T-cell (primary cell): ENCODE measurements around the gene NPTX1. TPM values are rescaled to one million over a fixed set of nuclear protein-coding genes. Genes with fewer than 3 reads are reported as not detected.
A peak's percentile ranks its signal among the peaks of the same experiment; 100 is the strongest.

ENCODE experiments used
- ATAC-seq, 4 experiments: fragments of 200-7000 bp in 3 of 4; fragments of 150-1000 bp in 1 of 4; cut with Tn5 transposase; replicated peaks in 1 of 4; 1 replicate in 3 of 4; 2 replicates in 1 of 4; pipeline ENCODE4 v1.10.0; 2021; ENCODE audit warnings: moderate library complexity in 3 of 4, mild to moderate bottlenecking in 2 of 4, moderate number of reproducible peaks in 1 of 4
- CTCF ChIA-PET, 2 donors: fragments of 300-600 bp; sonication (Branson Sonifier 250); formaldehyde crosslinking; loops; one replicate each; lab custom pipeline; 2022; ENCODE audit warnings: antibody characterized with exemption in 2 of 2; lab: Charles Lee
- POLR2A ChIA-PET, 2 donors: fragments of 300-600 bp; sonication (Branson Sonifier 250); formaldehyde crosslinking; loops; one replicate each; lab custom pipeline; 2022; ENCODE audit warnings: antibody characterized with exemption in 2 of 2; lab: Charles Lee
- DNase-seq, 35 experiments: peaks; one replicate each; pipeline versions ENCODE4 v3.0.0 to v3.0.0-alpha.2; 2013 to 2023
- H3K27ac ChIP-seq: one replicate; pipeline ENCODE4 v1.5.1; 2013; ENCODE audit warnings: low read length
- H3K27me3 ChIP-seq, 2 experiments: replicated peaks in 1 of 2; 1 replicate in 1 of 2; 2 replicates in 1 of 2; pipeline versions ENCODE4 v1.6.1 to v1.7.0; 2013; ENCODE audit warnings: low read length in 1 of 2, mixed read lengths in 1 of 2; ENCODE audit not compliant: control insufficient read depth in 2 of 2, insufficient read depth in 2 of 2; ENCODE audit errors: extremely low read depth in 1 of 2
- H3K36me3 ChIP-seq, 2 donors: 1 replicate in 1 of 2; 2 replicates in 1 of 2; pipeline versions ENCODE4 v1.6.1 to v1.7.0; 2013; ENCODE audit warnings: low read length in 1 of 2; ENCODE audit not compliant: control insufficient read depth in 2 of 2, insufficient read depth in 1 of 2; ENCODE audit errors: extremely low read depth in 1 of 2
- H3K4me1 ChIP-seq, 2 experiments: 1 replicate in 1 of 2; 2 replicates in 1 of 2; pipeline versions ENCODE4 v1.6.1 to v1.7.0; 2013; ENCODE audit warnings: low read length in 2 of 2, mixed read lengths in 1 of 2; ENCODE audit not compliant: insufficient read depth in 2 of 2, control insufficient read depth in 1 of 2; ENCODE audit errors: extremely low read depth in 1 of 2
- H3K4me3 ChIP-seq, 2 donors: 1 replicate in 1 of 2; 2 replicates in 1 of 2; pipeline versions ENCODE4 v1.5.1 to v1.7.0; 2013; ENCODE audit warnings: mild to moderate bottlenecking in 2 of 2, low read length in 1 of 2, moderate library complexity in 1 of 2; ENCODE audit not compliant: control insufficient read depth in 1 of 2; ENCODE audit errors: extremely low read depth in 1 of 2
- H3K9me3 ChIP-seq: 2 replicates; pipeline ENCODE4 v1.7.0; 2013
- H3K27ac Mint-ChIP-seq, 2 donors: one replicate each; pipeline ENCODE4 v1.8.0; 2020 to 2021; ENCODE audit warnings: mild to moderate bottlenecking in 2 of 2, mixed read lengths in 2 of 2
- H3K27me3 Mint-ChIP-seq, 2 donors: one replicate each; pipeline ENCODE4 v1.8.0; 2021 to 2022; ENCODE audit warnings: mixed read lengths in 2 of 2
- H3K36me3 Mint-ChIP-seq: one replicate; pipeline ENCODE4 v1.8.0; 2021; ENCODE audit warnings: mixed read lengths
- H3K4me1 Mint-ChIP-seq, 3 donors: one replicate each; pipeline ENCODE4 v1.8.0; 2020 to 2022; ENCODE audit warnings: mixed read lengths in 3 of 3, mild to moderate bottlenecking in 1 of 3
- H3K4me3 Mint-ChIP-seq, 3 donors: one replicate each; pipeline ENCODE4 v1.8.0; 2020 to 2022; ENCODE audit warnings: mild to moderate bottlenecking in 3 of 3, mixed read lengths in 3 of 3, moderate library complexity in 3 of 3
- H3K9me3 Mint-ChIP-seq, 3 donors: one replicate each; pipeline ENCODE4 v1.8.0; 2020 to 2022; ENCODE audit warnings: mixed read lengths in 3 of 3
- WGBS: methylation state at CpG from one replicate; pipeline ENCODE4 v1.1.5; 2013; ENCODE audit warnings: missing lambda C conversion rate; ENCODE audit not compliant: insufficient coverage; 5-methylcytosine and 5-hydroxymethylcytosine counted together
- total RNA-seq, 35 experiments: library from RNA in 6 of 35; stranded (reverse) in 6 of 35; fragments of 120-200 nt in 1 of 35; gene quantifications; one replicate each; pipeline versions ENCODE4 v1.2.1 to v1.2.4 and lab custom pipeline; 2013 to 2026

NPTX1 gene
- total RNA-seq, 5 donors from 2014 or later (not counting 1 experiment from before 2014, with no cell fraction given), result 0.13 to 0.67 (median 0.33) TPM

DNA sequence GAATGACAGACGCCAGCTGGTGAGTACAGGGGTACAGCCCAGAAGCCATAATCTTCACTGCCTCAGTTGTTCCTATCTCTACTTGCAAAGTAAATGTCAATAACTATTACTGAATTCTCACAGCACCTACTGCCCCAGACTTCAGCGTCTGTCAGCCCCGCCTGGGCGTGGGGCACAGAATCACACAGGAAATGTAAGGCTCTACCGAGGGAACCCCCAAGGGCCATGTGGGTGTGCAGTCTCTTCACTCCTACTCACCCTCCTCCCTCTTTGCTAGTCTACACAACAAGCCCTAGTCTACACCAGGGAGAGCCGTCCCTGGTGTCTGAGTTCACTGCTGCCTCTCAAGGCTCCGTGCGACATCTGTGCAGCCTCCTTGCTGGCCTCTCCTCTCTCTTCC is 4.5 kb downstream of the NPTX1 start:
- 43% methylated on average over 3 of the region's 8 CpGs for WGBS
- Mint-ChIP-seq H3K4me3 (no peak overlapping the region), H3K27me3 (peaks cover 48 to 73% of the 10 kb centered on the region in 2 donors), H3K4me1 (peaks cover 23 to 27% (median 26%) of the 10 kb centered on the region in 3 donors), H3K27ac (no peak overlapping the region), H3K36me3 (no peaks in the 10 kb centered on the region), H3K9me3 (no peaks in the 10 kb centered on the region)
- ChIA-PET POLR2A (no interaction called here), CTCF (no interaction called here)
- Histone ChIP-seq H3K27me3 (peaks cover 0 to 83% of the 10 kb centered on the region in 2 experiments), H3K4me1 (peaks cover 4 to 42% of the 10 kb centered on the region in 2 experiments), H3K27ac (no peak overlapping the region), H3K9me3 (no peaks in the 10 kb centered on the region), H3K4me3 (no peak overlapping the region), H3K36me3 (no peaks in the 10 kb centered on the region)
- ATAC-seq (peak in 1 of 4 experiments; percentile 66), DNase-seq (peak in 20 of 35 experiments; percentile 12 to 66 (median 35))

DNA sequence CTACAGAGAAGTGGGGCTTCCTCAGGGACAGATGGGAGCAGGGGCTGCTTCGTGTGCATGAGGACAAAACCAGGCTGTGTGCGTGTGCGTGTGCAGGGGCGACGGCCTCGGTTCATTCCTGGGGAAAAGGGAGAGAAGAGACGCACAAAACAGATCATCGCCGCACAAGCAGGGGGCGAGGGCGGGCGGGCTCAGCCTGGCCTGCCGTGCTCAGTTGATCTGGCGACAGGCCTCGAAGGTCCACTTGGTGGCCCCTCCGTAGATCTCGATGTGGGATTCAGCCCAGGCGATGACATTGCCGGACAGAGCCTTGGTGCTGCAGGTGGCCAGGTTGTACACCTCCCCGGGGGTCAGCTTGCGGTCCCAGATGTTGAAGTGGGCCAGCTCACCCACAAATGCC is 5.8 kb downstream of the NPTX1 start:
- no peaks in the 10 kb centered on the region for H3K9me3 ChIP-seq
- POLR2A ChIA-PET, result interaction anchor here in 1 of 2 donors (0.6 kb wide), 1 partner anchor 261 kb away, joined by 3 read pairs; no protein-coding TSS in a partner anchor
- peaks cover 23 to 27% (median 25%) of the 10 kb centered on the region in 3 donors for H3K4me1 Mint-ChIP-seq
- H3K27ac ChIP-seq, result no peak overlapping the region
- no peaks in the 10 kb centered on the region for H3K36me3 Mint-ChIP-seq
- ATAC-seq, result no peak
- H3K4me3 ChIP-seq, result no peak overlapping the region
- peaks cover 0 to 91% of the 10 kb centered on the region in 2 experiments for H3K27me3 ChIP-seq
- no peak for DNase-seq
- WGBS, result 90% methylated on average over 16 of the region's 21 CpGs
- no peaks in the 10 kb centered on the region for H3K9me3 Mint-ChIP-seq
- no peak overlapping the region for H3K4me3 Mint-ChIP-seq
- H3K27ac Mint-ChIP-seq, result peak overlapping the region in 1 of 2 donors; percentile 55
- H3K4me1 ChIP-seq, result peaks cover 2 to 35% of the 10 kb centered on the region in 2 experiments
- H3K36me3 ChIP-seq, result no peaks in the 10 kb centered on the region
- CTCF ChIA-PET, result no interaction called here
- H3K27me3 Mint-ChIP-seq, result peaks cover 48 to 84% of the 10 kb centered on the region in 2 donors

DNA sequence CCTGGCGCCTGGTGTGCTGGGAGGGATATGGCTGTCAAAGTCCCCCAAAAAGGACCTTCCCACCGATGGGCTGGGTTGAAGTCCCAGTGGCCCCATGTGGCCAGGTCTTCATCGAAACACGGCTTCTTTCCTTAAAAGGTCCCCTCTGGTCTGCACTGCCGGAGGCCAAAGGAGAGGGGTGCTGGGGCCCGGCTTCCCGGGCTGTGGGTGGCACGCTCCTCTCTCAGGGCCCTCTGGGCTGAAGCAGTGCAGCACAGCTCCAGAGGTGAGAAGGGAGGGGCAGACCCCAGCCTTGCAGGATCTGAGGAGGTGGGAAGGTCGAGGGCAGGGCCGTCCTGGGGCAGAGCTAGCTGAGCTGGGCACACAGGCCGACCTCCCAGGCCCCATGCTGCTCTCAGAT is 6.7 kb downstream of the NPTX1 start:
- Histone ChIP-seq H3K27ac (no peak overlapping the region), H3K36me3 (no peaks in the 10 kb centered on the region), H3K9me3 (no peaks in the 10 kb centered on the region), H3K27me3 (peaks cover 0 to 91% of the 10 kb centered on the region in 2 experiments), H3K4me1 (peaks cover 2 to 26% of the 10 kb centered on the region in 2 experiments), H3K4me3 (no peak overlapping the region)
- Mint-ChIP-seq H3K27ac (no peak overlapping the region), H3K4me1 (peaks cover 14 to 18% (median 16%) of the 10 kb centered on the region in 3 donors), H3K27me3 (peaks cover 51 to 82% of the 10 kb centered on the region in 2 donors), H3K36me3 (no peaks in the 10 kb centered on the region), H3K9me3 (no peaks in the 10 kb centered on the region), H3K4me3 (no peak overlapping the region)
- ATAC-seq, result no peak
- 80% methylated on average over 11 of the region's 11 CpGs for WGBS
- no peak for DNase-seq
- ChIA-PET POLR2A (no interaction called here), CTCF (no interaction called here)

DNA sequence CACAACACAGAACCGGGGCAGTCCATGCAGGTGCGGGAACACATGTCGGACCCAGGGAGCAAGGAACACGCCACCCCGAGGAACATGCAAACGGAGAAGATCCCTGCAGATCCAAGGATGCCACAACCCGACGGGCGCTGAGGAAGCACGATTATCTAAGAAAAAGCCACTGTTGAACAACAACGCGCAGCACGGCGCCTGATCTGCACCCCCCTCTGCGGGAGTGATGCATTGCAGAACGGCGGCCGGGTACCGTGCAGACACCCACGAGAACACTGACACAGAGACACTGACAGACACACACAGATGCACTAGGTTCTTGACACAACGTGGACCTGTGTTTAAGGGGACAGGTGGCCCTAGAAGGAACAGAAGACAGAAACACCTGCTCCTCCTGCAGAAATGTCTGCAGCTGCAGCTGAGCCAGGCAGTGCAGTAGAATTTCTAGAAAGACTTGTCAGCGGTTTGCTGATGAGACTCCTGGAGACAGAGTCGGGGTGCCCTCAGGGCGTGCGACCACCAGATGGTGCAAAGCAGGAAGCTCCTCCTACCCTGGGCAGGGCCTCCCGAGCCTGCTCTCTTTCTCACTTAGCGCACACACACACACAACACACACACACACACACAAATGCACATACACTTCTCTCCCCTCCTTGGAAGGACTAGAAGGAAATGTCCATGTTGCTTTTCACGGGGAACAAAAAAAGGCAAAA is 7.5 kb downstream of the NPTX1 start:
- H3K4me1 Mint-ChIP-seq, result peaks cover 9 to 13% (median 10%) of the 10 kb centered on the region in 3 donors
- CTCF ChIA-PET, result no interaction called here
- H3K27me3 Mint-ChIP-seq, result peaks cover 46 to 75% of the 10 kb centered on the region in 2 donors
- Histone ChIP-seq H3K4me1 (peaks cover 2 to 19% of the 10 kb centered on the region in 2 experiments), H3K4me3 (no peak overlapping the region), H3K27me3 (peaks cover 0 to 91% of the 10 kb centered on the region in 2 experiments), H3K9me3 (no peaks in the 10 kb centered on the region), H3K36me3 (no peaks in the 10 kb centered on the region), H3K27ac (no peak overlapping the region)
- ATAC-seq (no peak), DNase-seq (no peak)
- 68% methylated on average over 26 of the region's 28 CpGs for WGBS
- no peak overlapping the region for H3K4me3 Mint-ChIP-seq
- H3K9me3 Mint-ChIP-seq, result no peaks in the 10 kb centered on the region
- no peaks in the 10 kb centered on the region for H3K36me3 Mint-ChIP-seq
- POLR2A ChIA-PET, result no interaction called here
- H3K27ac Mint-ChIP-seq, result no peak overlapping the region

DNA sequence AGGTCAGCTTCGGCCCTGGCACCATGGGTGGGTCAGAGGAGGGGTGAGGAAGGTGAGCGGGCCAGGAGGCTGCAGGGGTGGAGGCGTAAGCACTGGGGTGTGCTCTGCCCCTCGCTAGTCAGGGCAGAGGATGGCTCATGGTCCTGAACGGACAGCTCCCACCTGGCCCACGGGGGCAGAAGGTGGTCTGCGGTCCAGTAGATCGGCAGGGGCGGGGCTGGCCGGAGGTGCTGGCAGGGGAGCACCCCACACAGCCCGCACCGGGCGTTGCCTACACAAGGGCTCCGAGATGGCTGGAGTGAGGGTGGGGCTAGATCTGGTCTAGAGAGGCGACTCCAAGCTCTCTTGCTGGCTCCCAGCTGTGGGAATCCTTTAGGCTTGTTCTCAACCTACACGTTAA is 8.2 kb downstream of the NPTX1 start:
- Histone ChIP-seq H3K4me3 (no peak overlapping the region), H3K27ac (no peak overlapping the region), H3K27me3 (peaks cover 0 to 90% of the 10 kb centered on the region in 2 experiments), H3K4me1 (peaks cover 2 to 18% of the 10 kb centered on the region in 2 experiments), H3K36me3 (no peaks in the 10 kb centered on the region), H3K9me3 (no peaks in the 10 kb centered on the region)
- no peak overlapping the region for H3K4me3 Mint-ChIP-seq
- H3K36me3 Mint-ChIP-seq, result no peaks in the 10 kb centered on the region
- WGBS, result 21% methylated on average over 13 of the region's 16 CpGs
- DNase-seq, result no peak
- no peaks in the 10 kb centered on the region for H3K9me3 Mint-ChIP-seq
- ChIA-PET CTCF (no interaction called here), POLR2A (no interaction called here)
- peaks cover 9 to 13% (median 10%) of the 10 kb centered on the region in 3 donors for H3K4me1 Mint-ChIP-seq
- ATAC-seq, result no peak
- peaks cover 46 to 73% of the 10 kb centered on the region in 2 donors for H3K27me3 Mint-ChIP-seq
- H3K27ac Mint-ChIP-seq, result peak overlapping the region in 1 of 2 donors; percentile 9

DNA sequence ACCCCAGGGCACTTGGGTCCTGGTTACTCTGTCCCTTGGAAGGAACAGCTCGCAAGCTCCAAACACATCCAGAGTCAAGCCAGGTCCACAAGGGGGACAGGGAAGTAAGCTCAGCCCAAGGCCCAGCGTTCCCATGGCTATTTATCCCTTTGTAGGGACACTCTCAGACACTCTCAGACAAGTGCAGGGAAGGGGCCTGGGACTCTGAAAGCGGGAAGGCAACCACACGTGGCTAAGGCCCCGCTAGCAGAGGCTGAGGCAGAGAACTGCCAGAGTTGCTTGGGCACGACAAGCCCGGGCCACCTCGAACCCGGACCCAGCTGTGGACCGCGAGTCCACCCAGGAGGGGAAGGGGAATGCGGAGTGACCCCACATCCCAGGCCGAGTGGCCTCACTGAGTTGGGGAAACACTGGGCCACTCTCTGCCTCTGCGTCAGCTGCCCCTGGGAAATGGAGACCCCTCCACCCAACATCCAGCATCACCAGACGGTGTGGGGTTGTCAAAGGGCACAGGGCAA is 10.2 kb downstream of the NPTX1 start:
- Mint-ChIP-seq H3K4me1 (no peaks in the 10 kb centered on the region), H3K9me3 (no peaks in the 10 kb centered on the region), H3K36me3 (no peaks in the 10 kb centered on the region), H3K27ac (no peak overlapping the region), H3K27me3 (peaks cover 35 to 54% of the 10 kb centered on the region in 2 donors), H3K4me3 (no peak overlapping the region)
- DNase-seq (no peak), ATAC-seq (no peak)
- CTCF ChIA-PET, result interaction anchor here in 1 of 2 donors (0.6 kb wide), 1 partner anchor 933 kb away, joined by 6 read pairs; no protein-coding TSS in a partner anchor
- Histone ChIP-seq H3K36me3 (no peaks in the 10 kb centered on the region), H3K9me3 (no peaks in the 10 kb centered on the region), H3K4me3 (no peak overlapping the region), H3K4me1 (peaks cover 0 to 2% of the 10 kb centered on the region in 2 experiments), H3K27me3 (peaks cover 0 to 79% of the 10 kb centered on the region in 2 experiments), H3K27ac (no peak overlapping the region)
- 71% methylated on average over 9 of the region's 15 CpGs for WGBS
- POLR2A ChIA-PET, result no interaction called here
